ENCODE data around the gene TBC1D3H.
"Not testable (repeated sequence)": the region's sequence is repeated elsewhere in the genome, so short reads cannot be mapped to it uniquely, and the experiment has no call there.

TBC1D3H gene

GRCh38 chr17:36388385-36389245, at the start of gene TBC1D3H:
Gene TBC1D3H, minus strand, starts transcription at chr17:36388435. Its CDS starts 1,540 bp downstream, at chr17:36386895.
- not testable (repeated sequence) for DNase-seq (ENCODE audit: low read depth)

GRCh38 chr17:36428891-36429290, 40.7 kb upstream of the TBC1D3H start:
- DNase-seq (ENCODE audit: low read depth), result not testable (repeated sequence)

DNA sequence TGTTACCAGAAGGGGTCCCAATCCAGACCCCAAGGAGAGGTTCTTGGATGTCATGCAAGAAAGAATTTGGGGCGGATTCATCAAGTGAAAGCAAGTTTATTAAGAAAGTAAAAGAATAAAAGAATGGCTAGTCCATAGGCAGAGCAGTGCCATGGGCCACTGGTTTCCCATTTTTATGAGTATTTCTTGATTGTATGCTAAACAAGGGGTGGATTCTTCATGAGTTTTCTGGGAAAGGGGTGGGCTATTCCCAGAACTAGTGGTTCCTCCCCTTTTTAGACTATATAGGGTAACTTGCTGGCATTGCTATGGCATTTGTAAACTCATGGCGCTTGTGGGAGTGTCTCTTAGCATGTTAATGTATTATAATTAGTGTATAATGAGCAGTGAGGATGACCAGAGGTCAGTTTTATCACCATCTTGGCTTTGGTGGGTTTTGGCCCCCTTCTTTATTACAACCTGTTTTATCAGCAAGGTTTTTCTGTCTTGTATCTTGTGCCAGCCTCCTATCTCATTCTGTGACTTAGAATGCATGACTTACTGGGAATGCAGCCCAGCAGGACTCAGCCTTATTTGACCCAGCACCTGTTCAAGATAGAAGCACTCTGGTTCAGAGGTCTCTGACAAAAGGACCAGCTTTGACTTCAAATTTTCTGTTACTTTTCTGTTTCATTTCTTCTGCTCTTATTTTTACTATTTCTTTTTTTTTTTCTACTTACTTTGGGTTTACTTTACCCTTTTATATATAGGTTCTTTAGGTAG, 27.1 kb upstream of the TBC1D3H start:
- not testable (repeated sequence) for DNase-seq (ENCODE audit: low read depth)

GRCh38 chr17:36390943-36391645, 2.9 kb upstream of the TBC1D3H start:
- DNase-seq (ENCODE audit: low read depth), result not testable (repeated sequence)

GRCh38 chr17:36375938-36376337, 12.3 kb downstream of the TBC1D3H start:
- not testable (repeated sequence) for DNase-seq (ENCODE audit: low read depth)

- DNase-seq (ENCODE audit: low read depth), result not testable (repeated sequence)
These were observed 25.7 kb downstream of the TBC1D3H start for GRCh38 chr17:36362496-36362895.

Data from activated T-helper 1 cell treated with Interleukin-2 at 50 U/mL for 16 hours (primary cell).